HG03520 (cell line): ENCODE data around the gene PTGIS.

Source experiments
- ATAC-seq: cut with Tn5 transposase; IDR thresholded peaks from one replicate; pipeline ENCODE4 v1.9.1; 2021; ENCODE audit warnings: mild to moderate bottlenecking, moderate library complexity; ENCODE audit not compliant: unreplicated experiment

PTGIS gene

DNA sequence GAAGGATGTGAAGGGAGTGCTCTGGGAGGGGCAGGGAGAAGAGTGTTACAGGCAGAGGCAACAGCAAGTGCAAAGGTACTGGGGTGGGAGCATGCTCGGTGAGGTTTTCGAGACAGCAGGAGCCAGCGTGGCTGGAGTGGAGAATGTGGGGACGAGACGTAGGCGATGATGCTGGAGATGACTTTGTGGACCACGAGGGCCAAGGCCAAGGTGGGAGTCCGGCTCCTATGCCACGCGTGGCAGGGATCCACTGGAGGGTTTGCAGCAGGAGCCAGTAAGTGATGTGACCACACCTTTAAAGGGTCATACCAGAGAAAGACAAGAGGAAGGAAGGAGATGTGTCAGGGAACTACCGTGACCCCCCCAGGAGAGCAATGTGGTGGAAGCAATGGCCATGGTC lies 7.3 kb downstream of the PTGIS start:
- ATAC-seq = no peak

DNA sequence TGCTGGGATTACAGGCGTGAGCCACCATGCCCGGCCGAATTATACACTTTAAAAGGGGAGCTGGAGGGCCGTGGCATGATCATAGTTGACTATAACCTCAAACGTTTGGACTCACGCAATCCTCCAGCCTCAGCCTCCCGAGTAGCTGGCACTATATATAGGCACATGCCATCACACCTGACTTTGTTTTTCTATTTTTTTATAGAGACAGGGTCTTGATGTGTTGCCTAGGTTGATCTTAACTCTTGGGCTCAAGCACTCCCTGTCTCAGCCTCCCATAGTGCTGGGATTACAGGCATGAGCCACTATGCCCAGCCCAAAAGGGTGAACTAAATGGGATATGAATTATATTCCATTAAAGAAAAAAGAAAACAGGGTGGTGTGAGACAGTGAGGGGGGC lies 7.8 kb downstream of the PTGIS start:
- ATAC-seq = no peak

DNA sequence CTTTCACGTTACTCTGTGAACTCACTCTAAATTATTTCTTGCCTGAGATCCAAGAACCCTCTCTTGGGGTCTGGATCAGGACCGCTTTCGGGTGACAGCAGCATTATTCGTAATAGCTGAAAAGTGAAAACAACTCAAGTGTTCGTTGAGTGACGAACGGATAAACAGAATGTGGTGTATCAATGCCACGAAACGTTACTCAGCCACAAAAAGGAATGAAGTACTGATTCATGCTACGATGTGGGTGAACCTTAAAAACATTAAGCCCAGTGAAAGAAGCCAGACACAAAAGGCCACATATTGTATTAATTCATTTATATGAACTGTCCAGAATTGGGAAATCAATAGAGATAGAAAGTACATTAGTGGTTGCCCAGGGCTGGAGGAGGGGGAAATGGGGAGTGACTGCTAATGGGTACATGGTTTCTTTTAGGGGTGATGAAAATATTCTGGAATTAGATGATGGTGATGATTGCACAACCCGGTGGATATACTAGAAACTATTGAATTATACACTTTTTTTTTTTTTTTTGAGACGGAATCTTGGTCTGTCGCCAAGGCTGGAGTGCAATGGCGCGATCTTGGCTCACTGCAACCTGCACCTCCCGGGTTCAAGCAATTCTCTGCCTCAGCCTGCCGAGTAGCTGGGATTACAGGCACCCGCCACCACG lies 8.4 kb downstream of the PTGIS start:
- ATAC-seq = no peak

DNA sequence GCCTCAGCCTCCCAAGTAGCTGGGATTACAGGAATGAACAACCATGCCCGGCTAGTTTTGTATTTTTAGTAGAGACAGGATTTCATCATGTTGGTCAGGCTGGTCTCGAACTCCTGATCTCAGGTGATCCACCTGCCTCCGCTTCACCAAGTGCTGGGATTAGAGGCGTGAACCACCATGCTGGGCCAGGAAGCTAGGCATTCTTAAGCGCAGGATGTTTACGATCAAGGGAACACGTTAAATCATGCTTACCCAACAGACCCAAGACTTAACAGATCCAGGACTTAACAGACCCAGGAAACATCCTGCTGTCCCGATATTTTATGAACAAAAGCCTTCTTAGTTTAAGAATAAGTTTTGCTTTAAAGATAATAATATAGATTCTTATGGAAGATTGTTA lies 9.1 kb downstream of the PTGIS start:
- no peak for ATAC-seq

- ATAC-seq = no peak
These were observed 10.5 kb downstream of the PTGIS start for GRCh38 chr20:49557449-49557848.

GRCh38 chr20:49556621-49557020 lies 11.3 kb downstream of the PTGIS start:
- no peak for ATAC-seq

GRCh38 chr20:49549801-49550551 lies 18.0 kb downstream of the PTGIS start:
- ATAC-seq = no peak

DNA sequence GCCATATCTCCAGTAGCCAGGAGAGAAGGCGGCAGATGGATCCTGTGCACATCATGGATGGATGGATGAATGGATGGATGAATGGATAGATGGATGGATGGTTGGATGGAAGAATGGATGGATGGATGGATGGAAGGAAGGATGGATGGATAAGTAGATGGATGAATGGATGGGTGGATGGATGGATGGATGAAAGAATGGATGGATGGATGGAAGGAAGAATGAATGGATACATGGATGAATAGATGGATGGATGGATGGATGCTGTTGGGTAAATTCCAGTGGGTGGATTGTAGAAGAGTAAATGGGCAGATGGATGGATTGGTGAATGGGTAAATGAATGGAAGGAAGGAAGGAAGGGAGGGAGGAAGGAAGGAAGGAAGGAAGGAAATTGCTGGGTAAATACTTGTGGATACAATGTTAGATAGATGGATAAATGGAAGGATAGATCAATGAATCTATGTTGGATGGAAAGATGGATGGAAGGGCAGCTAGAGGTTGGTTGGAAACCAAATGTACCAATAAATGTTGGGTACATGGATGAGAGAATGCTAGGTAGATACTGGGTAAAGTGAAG lies 19.5 kb downstream of the PTGIS start:
- ATAC-seq = no peak

- ATAC-seq = no peak
These were observed 22.4 kb downstream of the PTGIS start for GRCh38 chr20:49545572-49545971.

- no peak for ATAC-seq
These were observed 23.4 kb downstream of the PTGIS start for GRCh38 chr20:49544535-49544934.

DNA sequence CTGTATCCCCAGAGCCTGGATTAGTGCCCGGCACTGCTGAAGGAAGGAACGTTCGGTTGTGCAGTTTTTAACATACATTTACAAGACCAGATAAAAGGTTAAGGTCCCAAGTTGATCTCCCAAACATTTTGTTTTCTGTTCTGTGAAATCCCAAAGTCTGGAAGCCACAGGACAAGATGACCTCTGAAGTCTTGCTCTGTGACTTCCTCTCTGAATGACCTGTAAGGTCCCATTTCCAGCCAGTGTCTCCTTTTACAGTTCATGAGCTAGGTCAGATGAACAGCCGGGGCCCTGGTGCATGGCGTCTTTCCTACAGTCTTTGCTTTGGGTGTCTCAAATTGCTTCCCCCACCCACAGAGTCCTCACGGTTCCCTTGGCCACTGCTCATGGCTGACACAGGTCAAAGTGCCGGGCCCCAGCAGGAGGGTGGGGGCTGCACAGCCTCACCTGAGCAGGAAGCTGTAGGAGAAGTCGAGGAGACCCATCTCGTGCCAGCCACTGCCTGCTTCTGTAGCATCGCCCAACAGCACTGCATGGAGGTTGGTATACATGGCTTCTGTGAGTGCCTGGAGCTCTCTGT lies 24.0 kb downstream of the PTGIS start:
- no peak for ATAC-seq

DNA sequence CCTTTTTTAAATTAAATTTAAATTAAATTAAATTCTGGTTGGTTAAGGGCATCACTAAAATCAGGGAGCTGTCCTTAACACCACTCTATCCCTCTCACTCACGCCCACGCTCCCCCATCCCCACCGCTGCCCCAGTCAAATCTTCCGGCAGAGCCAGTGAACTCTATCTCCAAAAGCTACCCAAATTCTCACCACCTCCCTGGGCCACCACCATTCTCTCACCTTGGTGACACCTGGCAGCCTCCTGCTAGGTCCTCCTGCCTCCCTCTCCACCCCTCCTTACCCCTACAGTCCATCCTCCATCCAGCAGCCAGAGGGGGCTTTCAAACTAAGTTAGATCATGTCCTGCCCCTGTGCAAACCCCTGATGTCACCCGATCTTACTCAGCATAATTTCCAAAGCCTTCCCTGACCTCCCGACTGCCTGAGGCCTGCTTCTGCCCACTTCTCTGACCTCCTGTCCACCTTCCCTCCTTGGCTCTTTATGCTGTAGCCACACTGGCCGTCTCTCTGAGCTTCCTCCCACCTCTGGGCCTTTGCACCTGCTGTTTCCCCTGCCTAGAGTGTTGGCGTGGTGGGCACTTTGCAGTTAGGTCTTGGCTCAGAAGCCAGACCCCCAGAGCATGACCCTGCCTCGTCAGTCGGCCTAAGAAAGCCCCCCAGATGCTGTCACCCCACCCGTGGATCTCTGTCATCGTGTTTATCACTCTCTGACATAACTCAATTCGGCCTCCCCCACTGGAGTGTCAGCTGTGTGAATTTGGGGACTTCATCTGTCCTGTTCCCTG lies 24.7 kb downstream of the PTGIS start:
- ATAC-seq = no peak

- no peak for ATAC-seq
These were observed 25.4 kb downstream of the PTGIS start for GRCh38 chr20:49542514-49542991.

GRCh38 chr20:49541733-49542513 lies 26.0 kb downstream of the PTGIS start:
- ATAC-seq = no peak

DNA sequence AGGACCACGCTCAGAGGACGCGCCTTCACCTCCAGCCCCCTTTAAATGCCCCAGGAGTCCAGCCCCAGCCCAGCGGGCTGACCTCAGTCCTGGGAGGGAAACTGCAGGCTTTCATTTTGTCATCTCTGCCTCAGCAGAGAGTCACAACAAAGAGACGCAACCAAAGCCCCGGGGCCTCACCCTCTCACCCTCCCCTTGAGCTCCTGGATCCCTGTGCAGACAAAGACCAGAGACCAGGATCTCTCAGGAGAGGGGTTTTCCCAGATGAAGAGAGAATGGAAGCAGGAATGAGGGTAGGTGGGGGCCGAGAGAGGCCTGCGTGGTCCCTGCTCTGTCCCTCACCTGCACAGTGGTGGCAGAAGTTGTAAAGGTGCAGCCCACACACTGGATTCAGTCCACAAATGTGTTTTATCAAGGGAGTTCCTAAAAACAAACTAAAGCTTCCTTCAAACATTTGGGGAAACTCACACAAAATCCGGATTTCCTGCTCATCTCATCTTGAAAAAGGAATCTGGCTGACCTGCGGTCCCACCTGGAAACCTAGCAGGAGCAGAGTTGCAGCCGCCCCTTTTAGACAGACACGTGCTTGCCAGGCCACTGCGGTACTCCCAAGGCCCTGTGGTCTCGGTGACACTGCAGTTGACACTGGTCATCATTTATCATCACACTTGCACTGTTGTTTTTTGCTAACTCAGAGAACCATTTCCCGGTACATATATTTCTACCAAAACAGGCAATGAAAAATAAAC lies 27.1 kb downstream of the PTGIS start:
- no peak for ATAC-seq

- no peak for ATAC-seq
These were observed 27.7 kb downstream of the PTGIS start for GRCh38 chr20:49540232-49540620.

GRCh38 chr20:49539481-49540231 lies 28.3 kb downstream of the PTGIS start:
- no peak for ATAC-seq

GRCh38 chr20:49538950-49539349 lies 29.0 kb downstream of the PTGIS start:
- ATAC-seq = no peak

DNA sequence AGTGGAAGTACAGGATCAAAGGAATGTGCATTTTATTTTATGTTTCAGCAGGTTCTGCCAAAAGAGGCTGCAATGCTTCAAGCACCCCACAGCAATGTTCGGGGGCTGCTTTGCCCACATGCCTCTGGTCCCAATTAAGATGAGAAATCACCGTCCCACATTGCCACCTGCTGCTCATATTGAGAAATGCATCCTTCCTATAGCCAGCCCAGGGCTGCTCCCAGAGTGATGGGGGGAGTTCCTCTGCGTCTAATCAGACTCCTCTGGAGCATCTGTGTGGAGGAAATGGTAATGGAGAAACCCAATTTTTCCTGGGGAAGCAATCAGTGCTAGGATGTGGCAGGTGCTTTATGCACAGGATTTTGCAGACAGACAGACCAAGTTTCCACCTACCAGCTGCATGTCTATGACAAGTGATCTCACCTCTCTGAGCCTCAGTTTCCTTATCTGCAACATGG lies 33.7 kb downstream of the PTGIS start:
- ATAC-seq = no peak
